Stimulated activated CD4-positive, alpha-beta T cell treated with anti-CD3 and anti-CD28 coated beads, TNF-alpha, amount 100 ng/mL, for 4 hours (primary cell): ENCODE data around the gene MED12L.
A peak's percentile ranks its signal among the peaks of the same experiment; 100 is the strongest.
"Not testable (repeated sequence)": the region's sequence is repeated elsewhere in the genome, so short reads cannot be mapped to it uniquely, and the experiment has no call there.

Experiments
- DNase-seq, 3 experiments: peaks; one replicate each; pipeline ENCODE4 v3.0.0-alpha.2; 2020; ENCODE audit warnings: low read depth in 3 of 3

MED12L gene

DNA sequence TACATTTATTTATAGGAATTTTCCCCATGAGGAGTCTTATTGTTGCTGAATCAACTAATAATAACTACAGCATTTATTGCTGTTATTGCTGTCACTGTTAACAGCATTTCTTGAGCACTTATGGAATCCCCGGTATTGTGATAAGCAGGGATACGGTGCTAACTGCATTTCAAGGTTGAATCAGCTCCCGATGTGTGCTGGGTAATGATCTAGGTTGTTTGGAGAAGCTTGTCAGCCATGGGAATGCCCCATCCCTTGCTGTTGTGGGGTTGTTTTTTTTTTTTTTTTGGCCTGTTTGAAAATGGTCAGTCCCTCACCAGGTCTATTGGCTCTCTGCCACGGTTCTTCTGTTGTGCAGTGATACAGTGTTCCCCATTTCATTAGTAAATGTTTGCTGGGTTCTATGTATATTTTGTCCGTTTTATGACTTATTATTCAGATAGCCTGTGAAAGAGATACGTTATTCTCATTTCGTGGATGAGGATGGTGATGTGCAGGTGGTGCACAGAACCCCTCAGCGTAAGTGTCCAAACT lies 48.5 kb downstream of the MED12L start:
- no peak for DNase-seq

DNA sequence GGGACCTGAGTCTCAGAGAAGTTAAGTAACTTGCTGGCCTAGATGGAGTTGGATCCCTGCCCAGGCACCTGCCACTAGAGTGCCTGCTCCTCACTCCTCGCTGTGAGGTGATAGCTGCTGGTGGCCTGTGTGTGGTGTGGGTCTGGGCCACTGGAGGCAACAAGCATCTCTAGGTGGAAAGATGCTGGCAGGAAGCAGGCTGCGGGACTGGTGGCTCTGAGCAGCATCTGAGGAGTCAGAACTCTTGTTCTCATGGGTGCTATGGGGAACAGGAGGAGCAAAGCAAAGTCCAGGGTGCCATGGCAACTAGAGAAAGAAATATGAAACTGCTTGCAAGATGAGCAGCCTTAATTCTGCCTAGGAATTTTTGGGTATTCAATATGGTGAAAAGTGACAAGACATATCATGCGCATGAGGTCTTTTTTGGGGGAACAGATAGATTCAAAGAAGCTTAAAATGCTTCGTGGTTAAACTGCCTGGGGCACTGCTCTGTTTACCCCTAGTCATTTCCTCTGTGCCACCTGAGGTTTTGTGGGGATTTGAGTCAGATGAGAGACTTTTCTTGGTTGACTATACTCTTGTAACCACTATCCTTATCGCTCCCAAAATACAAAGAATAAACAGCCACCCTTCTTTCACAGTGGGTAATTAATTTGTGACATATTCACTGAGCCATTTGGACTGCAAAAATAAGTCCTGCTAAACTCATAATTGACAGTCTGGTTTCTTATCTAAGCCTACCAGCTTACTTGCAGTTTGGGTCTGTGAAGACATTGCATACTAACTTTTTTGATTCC lies 50.3 kb downstream of the MED12L start:
- no peak for DNase-seq

DNA sequence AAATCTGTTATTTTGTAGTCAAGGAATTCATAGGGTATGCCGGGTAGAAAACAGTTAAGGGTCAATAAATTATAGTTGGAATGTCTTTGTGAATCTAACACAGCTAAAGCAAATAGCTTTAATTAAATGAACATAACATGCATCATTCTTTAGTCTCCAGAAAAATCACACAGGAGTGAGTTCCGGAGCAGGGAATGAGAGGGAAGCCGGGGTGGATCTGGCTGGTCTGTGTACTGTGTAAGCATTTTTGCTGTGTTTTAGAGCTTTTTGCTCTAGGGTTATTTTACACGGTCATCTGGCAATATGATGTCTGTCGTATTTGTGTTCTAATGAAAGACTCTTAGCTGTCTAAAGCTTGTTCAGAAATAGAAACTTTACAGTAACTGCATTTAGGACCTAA lies 57.5 kb downstream of the MED12L start:
- DNase-seq = no peak

DNA sequence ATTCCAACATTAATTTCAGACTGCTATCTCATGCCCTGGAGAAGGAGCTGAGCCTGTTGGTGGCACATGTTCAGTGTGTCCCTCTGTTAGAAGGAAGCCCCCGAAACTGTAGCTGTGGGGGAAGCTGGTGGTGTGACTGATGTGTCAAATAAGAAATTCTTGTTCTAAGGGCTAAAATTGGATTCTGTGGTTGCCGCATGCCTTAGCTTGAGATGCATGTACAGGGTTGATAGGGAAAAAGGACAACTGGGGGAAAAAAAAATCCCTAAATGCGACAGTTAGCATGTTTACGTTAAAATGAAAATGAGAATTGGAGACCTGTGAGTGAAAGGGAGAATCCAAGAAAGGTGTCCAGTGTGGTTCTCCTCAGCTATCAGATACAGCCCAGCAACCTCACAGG lies 58.6 kb downstream of the MED12L start:
- no peak for DNase-seq

DNA sequence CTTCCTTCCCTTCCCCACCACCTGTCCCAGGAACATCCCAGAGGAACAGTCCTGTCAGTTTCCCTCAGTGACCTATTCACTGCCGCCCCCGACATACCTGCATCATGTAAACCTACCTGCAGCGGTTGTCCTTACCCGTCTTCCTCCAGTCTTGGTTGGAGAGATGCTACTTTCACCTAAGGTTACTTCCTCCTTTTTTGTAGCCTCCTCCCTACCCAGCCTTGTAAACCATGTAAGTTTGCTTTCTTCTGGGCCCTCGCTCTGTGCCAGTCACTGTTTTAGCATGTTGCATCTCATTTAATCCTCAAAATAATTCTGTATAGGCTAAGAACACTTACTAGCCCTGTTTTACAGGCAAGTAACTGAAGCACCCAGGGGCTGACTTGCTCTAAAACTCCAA lies 59.3 kb downstream of the MED12L start:
- DNase-seq = no peak

DNA sequence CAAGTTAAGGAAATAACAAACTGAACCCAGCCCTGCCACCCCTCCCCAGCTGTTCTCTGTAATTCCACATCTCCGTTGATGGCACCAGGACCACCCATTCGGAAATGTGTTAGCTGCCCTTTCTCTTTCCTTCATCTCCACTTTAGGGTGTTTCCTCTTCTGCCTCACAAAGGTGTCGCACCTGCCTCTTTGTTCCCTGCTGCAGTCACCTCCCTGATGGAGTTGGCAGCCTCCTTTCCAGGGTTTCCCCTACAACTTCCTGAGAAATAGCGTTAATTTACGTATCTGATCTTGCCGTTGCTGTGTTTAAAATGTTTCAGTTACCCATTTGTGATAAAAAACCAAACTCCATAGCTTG lies 60.2 kb downstream of the MED12L start:
- DNase-seq = no peak

DNA sequence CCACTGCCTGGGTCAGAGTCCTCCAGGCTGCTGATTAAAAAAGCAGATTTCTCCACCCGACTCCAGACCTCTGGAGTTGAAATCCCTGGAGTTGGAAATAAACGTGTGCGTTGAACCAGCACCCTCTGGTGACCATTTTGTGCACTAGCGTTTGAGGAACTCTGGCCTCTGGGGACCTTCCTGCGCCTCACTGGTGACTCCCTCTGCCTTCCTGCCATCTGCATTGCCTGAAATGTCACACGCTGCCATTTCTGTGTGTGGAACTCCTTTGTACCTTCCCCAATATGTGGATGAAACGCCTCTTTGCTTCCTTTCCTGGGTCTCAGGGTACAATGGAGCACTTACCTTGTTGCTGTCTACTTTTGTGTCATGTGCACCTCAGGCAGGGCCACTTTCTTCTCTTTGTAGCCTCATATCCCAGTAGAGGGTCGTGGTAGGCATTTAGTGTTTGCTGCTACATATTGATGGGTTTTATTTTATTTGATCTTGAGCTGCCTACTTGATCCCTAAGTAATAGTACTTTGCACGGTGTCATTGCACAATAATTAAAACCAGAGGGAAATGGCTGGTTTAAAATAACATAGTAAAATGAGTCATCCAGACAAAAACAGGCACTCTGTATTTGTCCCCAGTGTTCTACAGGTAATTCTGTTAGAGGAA lies 60.7 kb downstream of the MED12L start:
- DNase-seq = peak in 2 of 3 experiments; percentile 10 to 17

DNA sequence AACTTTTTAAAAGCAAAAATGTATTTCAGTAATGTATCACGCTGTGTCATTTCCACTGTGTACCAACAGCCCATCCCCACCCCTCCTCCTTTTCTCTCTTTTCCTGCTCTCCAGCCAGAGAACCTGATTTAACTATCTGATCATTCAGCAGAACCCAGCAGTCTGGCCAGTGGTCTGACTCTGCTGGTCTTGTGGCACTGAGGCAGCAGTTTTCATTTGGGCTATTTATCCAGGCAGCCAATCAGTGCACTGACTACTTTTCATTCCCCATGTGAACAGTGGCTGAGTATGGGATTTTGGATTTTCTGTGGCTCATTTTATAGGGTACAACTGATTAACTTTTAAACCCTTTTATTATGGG lies 61.2 kb downstream of the MED12L start:
- no peak for DNase-seq

DNA sequence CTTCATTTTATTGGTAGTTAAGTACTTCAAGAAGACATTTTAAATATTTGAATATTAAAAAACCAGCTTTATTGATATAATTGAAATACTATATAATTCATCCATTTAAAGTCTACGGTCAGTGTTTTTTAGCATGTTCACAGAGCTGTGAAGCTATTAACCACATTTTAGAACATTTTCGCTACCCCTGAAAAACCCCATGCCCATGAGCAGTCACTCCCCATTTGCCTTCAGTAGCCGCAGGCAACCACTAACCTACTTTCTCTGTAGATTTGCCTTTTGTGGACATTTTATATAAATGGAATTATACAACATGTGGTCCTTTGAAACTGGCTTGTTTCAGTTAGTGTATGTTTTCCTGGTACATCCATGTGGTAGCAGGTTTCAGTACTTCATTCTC lies 61.8 kb downstream of the MED12L start:
- no peak for DNase-seq

DNA sequence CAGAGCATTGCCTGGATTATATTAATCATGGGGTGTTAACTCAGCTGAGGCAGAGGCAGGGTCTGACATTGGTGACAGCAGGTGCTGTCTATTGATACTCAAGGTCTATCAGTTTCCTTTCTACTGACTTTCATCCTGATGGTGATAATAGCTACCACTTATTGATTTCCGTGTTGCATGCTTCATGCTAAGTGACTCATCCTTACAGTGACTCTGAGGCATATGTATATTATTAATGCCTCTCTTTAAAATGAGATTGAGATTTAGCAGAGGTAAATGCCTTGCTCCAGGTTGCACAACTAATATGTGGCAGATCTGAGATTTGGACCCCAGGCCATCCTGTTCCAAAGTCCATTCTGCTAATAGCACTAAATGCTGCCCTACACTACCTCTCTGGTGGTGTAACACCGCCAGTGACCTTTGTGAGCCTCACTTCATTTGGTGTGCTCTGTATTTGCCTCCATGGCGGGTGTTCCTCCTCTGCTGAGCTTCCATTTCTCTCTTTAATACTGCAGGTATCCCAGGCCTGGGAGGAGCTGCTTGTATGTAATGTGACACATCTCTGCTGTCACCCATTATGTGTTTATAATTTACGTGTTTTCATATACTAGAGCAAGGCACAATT lies 67.1 kb downstream of the MED12L start:
- DNase-seq = no peak

DNA sequence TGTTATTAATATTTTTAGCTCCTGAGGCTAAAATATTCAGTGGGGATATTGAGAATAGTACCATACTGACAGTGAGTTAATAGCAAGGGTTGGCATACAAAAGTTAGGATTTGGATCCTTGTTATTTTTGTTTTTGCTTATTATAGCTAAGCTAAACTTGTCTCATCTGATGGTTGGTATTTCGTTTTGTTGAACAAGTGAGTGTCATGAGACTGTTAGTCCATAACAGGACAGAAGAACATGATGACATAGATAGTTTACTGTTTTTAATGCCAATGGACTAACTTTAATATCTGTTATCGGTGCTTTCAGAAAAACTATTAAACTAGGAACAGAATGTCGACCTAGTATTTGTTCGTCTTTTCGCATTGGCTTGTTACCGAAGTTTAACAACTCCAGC lies 69.1 kb downstream of the MED12L start:
- DNase-seq = no peak

DNA sequence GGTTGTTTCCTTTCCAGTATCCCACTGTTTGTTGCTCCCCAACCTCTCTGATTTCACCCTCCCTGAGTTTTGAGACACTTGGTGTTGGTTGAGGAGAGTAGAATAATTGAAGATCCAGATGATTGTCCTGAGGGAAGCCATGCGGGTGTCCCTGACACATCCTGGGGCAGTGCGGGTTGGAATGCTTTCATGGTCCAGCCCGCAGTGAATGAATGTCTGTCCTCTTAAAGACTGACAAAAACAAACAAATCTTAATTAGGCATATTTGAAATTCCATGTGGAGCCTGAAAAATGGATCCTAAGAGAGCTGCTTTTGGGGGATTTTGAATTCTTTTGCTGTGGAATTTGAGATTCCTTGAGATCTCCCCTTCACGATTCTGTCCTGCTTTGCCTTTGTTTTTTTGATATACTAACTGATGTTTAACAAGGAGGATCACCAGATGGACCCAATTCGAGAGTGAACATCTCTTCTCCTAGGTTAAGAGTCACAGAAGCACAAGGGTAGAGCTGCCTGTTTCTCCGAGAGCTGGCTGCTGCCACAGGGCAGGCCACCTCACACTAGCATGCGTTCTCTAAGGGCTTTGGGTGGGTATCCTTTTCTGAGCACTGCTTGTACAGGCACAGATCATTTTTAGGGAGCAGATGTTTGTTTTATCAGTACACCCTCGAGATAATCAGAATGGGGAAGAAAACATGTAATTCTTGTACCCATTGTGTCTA lies 70.1 kb downstream of the MED12L start:
- no peak for DNase-seq

DNA sequence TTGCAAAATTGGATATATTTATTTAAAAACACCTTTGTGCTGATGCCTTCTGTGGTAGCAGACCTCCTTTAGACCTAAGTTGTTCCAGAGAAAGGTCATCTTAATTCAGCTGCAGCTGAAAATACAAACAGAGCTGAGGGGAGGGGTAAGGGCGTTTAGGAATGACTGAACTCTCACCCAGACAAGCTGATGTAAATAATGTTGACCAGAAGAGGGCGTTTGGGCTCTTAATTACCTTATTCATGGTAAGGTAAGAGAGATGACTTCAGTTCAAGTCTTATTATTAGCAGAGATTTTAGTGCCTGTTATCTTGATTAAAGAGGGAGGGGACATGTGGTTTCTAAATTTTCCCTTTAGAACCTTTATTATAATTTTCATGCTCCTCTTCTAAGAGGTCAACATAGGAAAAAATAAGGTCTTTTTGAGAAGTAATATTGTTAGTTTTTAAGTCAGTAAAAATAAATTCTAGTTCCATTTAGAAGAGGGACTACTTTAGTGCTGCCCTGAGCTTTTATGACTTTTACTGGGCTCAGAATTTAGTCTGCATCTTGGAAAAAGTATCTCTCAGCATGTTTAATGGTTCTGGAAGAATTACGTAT lies 71.3 kb downstream of the MED12L start:
- DNase-seq = no peak

DNA sequence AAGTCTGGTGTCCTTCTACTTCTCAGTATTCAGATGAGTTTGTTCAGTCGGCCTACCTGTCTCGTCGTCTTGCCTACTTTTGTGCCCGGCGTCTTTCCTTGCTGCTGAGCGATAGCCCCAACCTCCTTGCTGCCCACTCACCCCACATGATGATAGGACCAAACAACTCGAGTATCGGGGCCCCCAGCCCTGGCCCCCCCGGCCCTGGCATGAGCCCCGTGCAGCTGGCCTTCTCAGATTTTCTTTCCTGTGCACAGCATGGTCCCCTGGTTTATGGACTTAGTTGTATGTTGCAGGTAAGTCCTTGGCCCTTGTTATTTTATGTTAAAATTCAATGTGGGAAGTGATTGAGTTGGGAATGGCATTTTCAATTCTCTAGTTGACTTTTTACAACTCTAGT lies 74.3 kb downstream of the MED12L start:
- no peak for DNase-seq

DNA sequence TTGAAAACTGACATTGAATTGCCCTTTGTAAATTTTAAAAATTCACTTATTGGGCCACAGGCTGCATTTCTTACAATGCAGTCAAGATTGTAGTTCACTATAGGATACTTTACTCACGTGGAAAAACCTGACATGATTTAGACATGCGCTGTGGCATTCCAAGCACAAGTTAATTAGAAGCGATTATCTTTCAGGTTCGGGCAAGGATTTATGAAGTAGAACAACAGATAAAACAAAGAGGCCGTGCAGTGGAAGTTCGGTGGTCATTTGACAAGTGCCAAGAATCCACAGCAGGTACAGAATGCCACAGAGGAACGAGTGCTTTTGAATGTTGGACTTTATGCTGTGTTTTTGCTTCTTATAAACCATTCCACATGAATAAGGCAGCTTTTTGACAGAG lies 79.8 kb downstream of the MED12L start:
- DNase-seq = no peak

DNA sequence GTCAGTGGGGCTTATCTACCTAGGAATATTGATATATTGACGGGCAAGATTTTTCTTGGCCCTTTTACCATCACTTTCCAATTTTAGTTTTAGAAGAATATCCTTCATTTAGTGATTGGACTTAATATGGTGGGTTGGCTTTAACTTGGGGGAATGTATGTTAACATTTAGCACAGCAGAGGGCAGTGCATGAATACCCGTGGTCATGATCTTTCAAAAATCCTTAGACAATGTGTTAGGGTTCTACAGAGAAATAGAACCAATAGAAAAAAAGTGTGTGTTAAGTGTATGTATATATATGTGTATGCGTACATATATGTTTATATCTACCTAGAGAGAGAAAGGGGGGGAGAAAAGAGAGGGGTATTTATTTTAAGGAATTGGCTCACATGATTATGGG lies 80.7 kb downstream of the MED12L start:
- no peak for DNase-seq

DNA sequence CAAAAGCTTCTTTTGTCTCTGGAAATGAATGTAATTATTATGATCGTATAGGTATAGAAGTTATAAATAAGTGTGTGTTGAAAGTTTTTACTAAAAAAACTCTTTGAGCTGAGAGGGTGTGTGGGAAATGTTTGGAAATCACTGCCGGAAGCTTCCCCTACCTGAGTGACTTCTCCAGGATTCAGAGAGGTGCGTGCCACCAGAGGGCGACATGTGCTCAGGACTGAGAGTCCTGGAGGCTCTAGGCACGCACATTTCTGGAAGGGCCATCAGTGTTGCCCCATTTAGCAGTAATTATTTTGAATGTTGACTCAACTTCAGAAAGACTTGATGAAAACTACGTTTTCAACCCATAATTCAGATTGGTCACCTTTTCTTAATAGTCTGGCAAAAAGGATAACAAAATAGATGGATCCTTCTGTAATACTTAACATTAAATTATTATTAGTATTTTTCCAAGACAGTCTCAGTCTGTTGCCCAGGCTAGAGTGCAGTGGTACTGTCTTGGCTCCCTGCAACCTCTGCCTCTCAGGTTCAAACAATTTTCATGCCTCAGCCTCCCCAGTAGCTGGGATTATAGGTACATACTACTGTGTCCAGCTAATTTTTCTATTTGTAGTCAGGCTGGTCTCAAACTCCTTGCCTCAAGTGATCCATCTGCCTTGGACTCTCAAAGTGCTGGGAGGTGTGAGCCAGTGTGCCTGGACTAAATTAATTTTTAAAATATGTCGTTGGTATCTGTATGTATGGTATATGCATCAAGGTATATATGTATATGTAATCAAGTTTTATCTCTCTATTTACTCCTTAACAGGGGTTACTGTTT lies 83.0 kb downstream of the MED12L start:
- peak; percentile 65 to 75 (median 69) for DNase-seq

DNA sequence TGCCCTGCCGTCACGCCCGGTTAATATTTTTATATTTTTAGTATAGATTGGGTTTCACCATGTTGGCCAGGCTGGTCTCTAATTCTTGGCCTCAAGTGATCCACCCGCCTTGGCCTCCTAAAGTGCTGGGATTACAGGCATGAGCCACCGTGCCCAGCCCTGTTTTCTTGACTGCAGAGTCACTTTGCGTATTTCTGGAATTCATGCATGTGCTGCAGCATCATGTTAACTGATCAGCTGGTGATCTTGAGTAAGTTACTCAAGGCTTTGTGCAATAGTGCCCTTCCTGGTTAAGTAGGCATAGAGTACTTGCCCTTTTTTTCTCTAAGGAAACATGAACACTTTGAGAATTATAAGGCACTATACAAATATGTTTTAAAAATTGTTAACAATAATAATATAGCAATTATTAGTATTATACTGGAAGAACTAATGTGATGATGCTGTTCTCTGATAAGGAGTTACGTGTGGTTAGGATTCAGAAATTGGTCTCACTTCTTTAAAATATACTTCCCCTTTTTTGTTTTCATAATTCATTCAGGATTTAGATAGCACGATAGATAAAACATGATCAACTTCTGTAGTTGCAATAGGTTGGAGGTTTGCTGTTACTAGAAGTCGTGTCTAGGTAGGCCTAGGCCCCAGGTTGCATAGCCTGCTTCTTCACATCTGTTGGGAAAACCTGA lies 83.9 kb downstream of the MED12L start:
- DNase-seq = no peak

DNA sequence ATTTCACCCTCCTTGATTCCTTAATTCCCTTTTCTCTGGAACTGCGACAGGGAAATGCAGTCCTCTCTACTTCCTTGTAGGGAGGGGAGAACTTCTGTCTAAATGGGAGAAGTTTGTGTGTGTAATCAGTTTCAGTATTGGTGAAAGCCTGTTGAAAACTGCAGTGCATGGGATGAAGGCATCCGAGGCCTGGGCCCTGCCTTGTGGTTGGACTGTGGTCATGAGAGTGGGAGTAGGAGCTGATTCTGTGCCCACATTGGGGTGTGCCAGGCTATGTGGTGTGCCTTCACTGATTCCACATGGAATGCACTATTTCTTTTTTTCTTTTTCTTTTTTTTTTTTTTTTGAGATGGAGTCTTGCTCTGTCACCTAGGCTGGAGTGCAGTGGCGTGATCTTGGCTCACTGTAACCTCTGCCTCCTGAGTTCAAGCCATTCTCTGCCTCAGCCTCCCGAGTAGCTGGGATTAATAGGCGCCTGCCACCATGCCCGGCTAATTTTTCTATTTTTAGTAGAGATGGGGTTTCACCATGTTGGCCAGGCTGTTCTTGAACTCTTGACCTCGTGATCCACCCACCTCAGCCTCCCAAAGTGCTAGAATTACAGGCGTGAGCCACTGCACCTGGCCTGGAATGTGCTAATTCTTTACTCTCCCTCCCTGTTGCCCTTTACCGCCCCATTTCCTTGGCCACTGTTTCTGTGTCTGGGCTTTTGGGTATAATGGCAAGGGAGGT lies 84.7 kb downstream of the MED12L start:
- DNase-seq = not testable (repeated sequence)
